H9 (cell line): ENCODE measurements around the gene ASB10. TPM values are rescaled to one million over a fixed set of nuclear protein-coding genes. Genes with fewer than 3 reads are reported as not detected.

Experiments
- DNase-seq: peaks from one replicate; pipeline ENCODE4 v3.0.0-alpha.2; 2017
- H2AFZ ChIP-seq: one replicate; pipeline ENCODE4 v1.6.1; 2013; ENCODE audit warnings: mild to moderate bottlenecking, low read length, control low read depth, moderate library complexity
- H2AK5ac ChIP-seq: 2 replicates; pipeline ENCODE4 v1.6.1; 2013; ENCODE audit warnings: low read length, control low read depth, mixed read lengths; ENCODE audit not compliant: insufficient read length
- H2BK120ac ChIP-seq: one replicate; pipeline ENCODE4 v1.6.1; 2013; ENCODE audit warnings: low read depth, mild to moderate bottlenecking, low read length, control low read depth, inconsistent platforms; ENCODE audit not compliant: poor library complexity, severe bottlenecking
- H2BK12ac ChIP-seq: 2 replicates; pipeline ENCODE4 v1.6.1; 2013; ENCODE audit warnings: low read length, control low read depth, mixed read lengths, low read depth; ENCODE audit not compliant: insufficient read length
- H2BK15ac ChIP-seq: 2 replicates; pipeline ENCODE4 v1.6.1; 2013; ENCODE audit warnings: low read depth, low read length, control low read depth
- H2BK20ac ChIP-seq: one replicate; pipeline ENCODE4 v1.6.1; 2013; ENCODE audit warnings: low read depth, mild to moderate bottlenecking, low read length, control low read depth, inconsistent platforms; ENCODE audit not compliant: poor library complexity, severe bottlenecking
- H2BK5ac ChIP-seq: 2 replicates; pipeline ENCODE4 v1.6.1; 2013; ENCODE audit warnings: low read length, control low read depth, mixed read lengths; ENCODE audit not compliant: insufficient read length
- H3K14ac ChIP-seq: 2 replicates; pipeline ENCODE4 v1.6.1; 2013; ENCODE audit warnings: low read length, control low read depth; ENCODE audit not compliant: insufficient read depth
- H3K18ac ChIP-seq: 2 replicates; pipeline ENCODE4 v1.6.1; 2013; ENCODE audit warnings: low read depth, mild to moderate bottlenecking, mixed read lengths, low read length, control low read depth; ENCODE audit not compliant: insufficient read length
- H3K23ac ChIP-seq: 2 replicates; pipeline ENCODE4 v1.6.1; 2013; ENCODE audit warnings: low read length, control low read depth, mixed read lengths, low read depth; ENCODE audit not compliant: insufficient read length
- H3K23me2 ChIP-seq: 2 replicates; pipeline ENCODE4 v1.6.1; 2013; ENCODE audit warnings: low read depth, mild to moderate bottlenecking, mixed read lengths, low read length, control low read depth; ENCODE audit not compliant: insufficient read length, poor library complexity, severe bottlenecking
- H3K27ac ChIP-seq: 2 replicates; pipeline ENCODE4 v1.5.1; 2013; ENCODE audit warnings: low read length, control low read depth, mixed read lengths, low read depth; ENCODE audit not compliant: insufficient read length
- H3K27me3 ChIP-seq: 2 replicates; pipeline ENCODE4 v1.6.1; 2013; ENCODE audit warnings: low read length, control low read depth, inconsistent platforms; ENCODE audit not compliant: insufficient read depth
- H3K4ac ChIP-seq: 2 replicates; pipeline ENCODE4 v1.6.1; 2013; ENCODE audit warnings: low read depth, mild to moderate bottlenecking, control low read depth, inconsistent platforms, low read length, moderate library complexity
- H3K4me1 ChIP-seq: 2 replicates; pipeline ENCODE4 v1.6.1; 2013; ENCODE audit warnings: low read length, control low read depth, inconsistent platforms; ENCODE audit not compliant: insufficient read depth
- H3K4me2 ChIP-seq: 2 replicates; pipeline ENCODE4 v1.6.1; 2013; ENCODE audit warnings: low read length, control low read depth, mixed read lengths; ENCODE audit not compliant: insufficient read length, insufficient read depth
- H3K56ac ChIP-seq: 2 replicates; pipeline ENCODE4 v1.6.1; 2013; ENCODE audit warnings: low read depth, mild to moderate bottlenecking, mixed read lengths, low read length, control low read depth; ENCODE audit not compliant: insufficient read length
- H3K79me1 ChIP-seq: 2 replicates; pipeline ENCODE4 v1.6.1; 2013; ENCODE audit warnings: low read depth, mild to moderate bottlenecking, moderate library complexity, low read length, control low read depth, inconsistent platforms; ENCODE audit not compliant: insufficient read depth, poor library complexity, severe bottlenecking
- H3K79me2 ChIP-seq: 2 replicates; pipeline ENCODE4 v1.6.1; 2013; ENCODE audit warnings: low read length, control low read depth, inconsistent platforms; ENCODE audit not compliant: insufficient read depth
- H3K9ac ChIP-seq: 2 replicates; pipeline ENCODE4 v1.6.1; 2013; ENCODE audit warnings: low read length, control low read depth, mixed read lengths; ENCODE audit not compliant: insufficient read length; ENCODE audit errors: extremely low read depth
- H3K9me3 ChIP-seq: one replicate; pipeline ENCODE4 v1.6.1; 2013; ENCODE audit warnings: low read depth, low read length, inconsistent platforms; ENCODE audit not compliant: control insufficient read depth
- H3T11ph ChIP-seq: one replicate; pipeline ENCODE4 v1.6.1; 2013; ENCODE audit warnings: mild to moderate bottlenecking, low read length, control low read depth, inconsistent platforms
- H4K20me1 ChIP-seq: one replicate; pipeline ENCODE4 v1.6.1; 2013; ENCODE audit not compliant: control insufficient read depth, insufficient read length, insufficient read depth
- H4K5ac ChIP-seq: 2 replicates; pipeline ENCODE4 v1.6.1; 2013; ENCODE audit warnings: low read depth, mild to moderate bottlenecking, mixed read lengths, low read length, control low read depth; ENCODE audit not compliant: insufficient read length
- H4K8ac ChIP-seq: replicated peaks from 2 replicates; pipeline ENCODE4 v1.6.1; 2013; ENCODE audit warnings: low read length, control low read depth, mixed read lengths, low read depth; ENCODE audit not compliant: insufficient read length
- H4K91ac ChIP-seq: 2 replicates; pipeline ENCODE4 v1.6.1; 2013; ENCODE audit warnings: low read depth, mild to moderate bottlenecking, moderate library complexity, mixed read lengths, low read length, control low read depth; ENCODE audit not compliant: insufficient read length
- H3K27ac Mint-ChIP-seq, 3 experiments: 2 replicates in 2 of 3; 3 replicates in 1 of 3; pipeline ENCODE4 v1.8.0; 2020 to 2021; ENCODE audit warnings: mixed read lengths in 3 of 3, mild to moderate bottlenecking in 1 of 3, moderate library complexity in 1 of 3
- H3K27me3 Mint-ChIP-seq: 2 replicates; pipeline ENCODE4 v1.8.0; 2021; ENCODE audit warnings: low read depth, mild to moderate bottlenecking, moderate library complexity, mixed read lengths
- H3K36me3 Mint-ChIP-seq, 3 experiments: 2 replicates in 2 of 3; 3 replicates in 1 of 3; pipeline ENCODE4 v1.8.0; 2020 to 2021; ENCODE audit warnings: low read depth in 3 of 3, mixed read lengths in 3 of 3; ENCODE audit not compliant: insufficient read depth in 1 of 3
- H3K4me1 Mint-ChIP-seq, 2 experiments: 2 replicates each; pipeline ENCODE4 v1.8.0; 2020; ENCODE audit warnings: mixed read lengths in 2 of 2
- H3K4me3 Mint-ChIP-seq, 2 experiments: 2 replicates in 1 of 2; 3 replicates in 1 of 2; pipeline ENCODE4 v1.8.0; 2020 to 2021; ENCODE audit warnings: mild to moderate bottlenecking in 2 of 2, mixed read lengths in 2 of 2, moderate library complexity in 1 of 2
- H3K9me3 Mint-ChIP-seq, 2 experiments: 2 replicates in 1 of 2; 3 replicates in 1 of 2; pipeline ENCODE4 v1.8.0; 2020; ENCODE audit warnings: mild to moderate bottlenecking in 2 of 2, mixed read lengths in 2 of 2, moderate library complexity in 1 of 2
- WGBS: extraction: QIAGEN DNeasy Blood & Tissue Kit; methylation state at CpG from one replicate; pipeline ENCODE4 v1.1.7; 2013; ENCODE audit warnings: missing lambda C conversion rate, low lambda C conversion rate, mixed read lengths; ENCODE audit not compliant: insufficient read length; ENCODE audit errors: extremely low coverage; 5-methylcytosine and 5-hydroxymethylcytosine counted together
- total RNA-seq: library from RNA; stranded (reverse); gene quantifications from 2 replicates; pipeline ENCODE4 v1.2.1, GENCODE V29; 2021
- TF ChIP-seq, protein P1 (sequence below): fragments of 200-600 bp; sonication (generic); conservative IDR thresholded peaks from 3 replicates; pipeline ENCODE4 v1.8.0; 2021; ENCODE audit warnings: antibody characterized with exemption, mild to moderate bottlenecking

The ASB10 gene
- total RNA-seq, 1 experiment from 2014 or later = not detected

DNA sequence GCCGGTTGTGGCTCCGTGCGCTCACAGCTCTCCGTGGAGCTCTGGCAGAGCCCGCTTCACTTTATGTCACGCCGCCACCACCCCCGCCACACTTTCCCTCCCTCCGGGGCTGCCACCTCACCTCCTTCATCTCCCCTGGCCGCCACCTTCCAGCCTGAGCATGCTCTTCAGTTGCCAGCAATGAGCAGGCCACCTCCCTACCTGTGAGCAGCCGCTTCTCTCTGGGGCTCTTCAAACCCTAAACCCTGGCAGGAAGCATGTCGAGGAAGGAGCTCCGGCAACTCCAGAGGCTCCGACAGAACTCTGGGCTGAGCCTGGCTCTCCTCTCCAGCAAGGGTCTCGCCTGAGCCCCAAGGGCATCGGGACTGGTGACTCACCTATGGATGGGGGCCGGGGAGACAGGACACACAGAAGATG is 56.3 kb downstream of the ASB10 start:
- TF ChIP-seq, protein P1, sequence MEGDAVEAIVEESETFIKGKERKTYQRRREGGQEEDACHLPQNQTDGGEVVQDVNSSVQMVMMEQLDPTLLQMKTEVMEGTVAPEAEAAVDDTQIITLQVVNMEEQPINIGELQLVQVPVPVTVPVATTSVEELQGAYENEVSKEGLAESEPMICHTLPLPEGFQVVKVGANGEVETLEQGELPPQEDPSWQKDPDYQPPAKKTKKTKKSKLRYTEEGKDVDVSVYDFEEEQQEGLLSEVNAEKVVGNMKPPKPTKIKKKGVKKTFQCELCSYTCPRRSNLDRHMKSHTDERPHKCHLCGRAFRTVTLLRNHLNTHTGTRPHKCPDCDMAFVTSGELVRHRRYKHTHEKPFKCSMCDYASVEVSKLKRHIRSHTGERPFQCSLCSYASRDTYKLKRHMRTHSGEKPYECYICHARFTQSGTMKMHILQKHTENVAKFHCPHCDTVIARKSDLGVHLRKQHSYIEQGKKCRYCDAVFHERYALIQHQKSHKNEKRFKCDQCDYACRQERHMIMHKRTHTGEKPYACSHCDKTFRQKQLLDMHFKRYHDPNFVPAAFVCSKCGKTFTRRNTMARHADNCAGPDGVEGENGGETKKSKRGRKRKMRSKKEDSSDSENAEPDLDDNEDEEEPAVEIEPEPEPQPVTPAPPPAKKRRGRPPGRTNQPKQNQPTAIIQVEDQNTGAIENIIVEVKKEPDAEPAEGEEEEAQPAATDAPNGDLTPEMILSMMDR = no peak
- H3K79me2 ChIP-seq = no peaks in the 10 kb centered on the region
- no peak for DNase-seq
- Mint-ChIP-seq H3K4me1 (peaks cover 0 to 10% of the 10 kb centered on the region in 2 experiments; a peak in 2 of 4 replicates), H3K27me3 (peaks cover 9% of the 10 kb centered on the region), H3K36me3 (peaks cover 26 to 59% (median 27%) of the 10 kb centered on the region in 3 experiments), H3K27ac (no peak overlapping the region), H3K4me3 (no peak overlapping the region), H3K9me3 (no peaks in the 10 kb centered on the region; a peak in 2 of 5 replicates)
- no peak overlapping the region for H2BK120ac ChIP-seq
- H4K20me1 ChIP-seq = no peaks in the 10 kb centered on the region
- H3K27ac ChIP-seq = no peak overlapping the region
- H2BK20ac ChIP-seq = no peak overlapping the region
- WGBS = no CpG with 5 or more reads among the region's 17 CpGs
- no peak overlapping the region for H3K14ac ChIP-seq
- H3K9ac ChIP-seq = no peak overlapping the region
- H3T11ph ChIP-seq = no peak overlapping the region
- peaks cover 6% of the 10 kb centered on the region for H3K23me2 ChIP-seq
- no peak overlapping the region for H2BK15ac ChIP-seq
- no peak overlapping the region for H3K23ac ChIP-seq
- H3K18ac ChIP-seq = no peak overlapping the region
- no peaks in the 10 kb centered on the region for H3K27me3 ChIP-seq
- H4K91ac ChIP-seq = no peak overlapping the region
- H4K5ac ChIP-seq = no peak overlapping the region
- no peak overlapping the region for H2BK5ac ChIP-seq
- H3K4ac ChIP-seq = no peak overlapping the region
- H3K4me2 ChIP-seq = no peak overlapping the region
- no peaks in the 10 kb centered on the region; the same call in 1 of the 2 replicates for H3K4me1 ChIP-seq
- no peak overlapping the region for H3K56ac ChIP-seq
- H2AFZ ChIP-seq = no peak overlapping the region
- H4K8ac ChIP-seq = no peak overlapping the region
- H3K9me3 ChIP-seq = no peaks in the 10 kb centered on the region
- no peak overlapping the region for H2AK5ac ChIP-seq
- no peaks in the 10 kb centered on the region for H3K79me1 ChIP-seq
- no peak overlapping the region for H2BK12ac ChIP-seq
